Osteocyte (in vitro differentiated cells): ENCODE measurements around the gene TAF11L13. TPM values are rescaled to one million over a fixed set of nuclear protein-coding genes. Genes with fewer than 3 reads are reported as not detected.

Experiments used
- DNase-seq: peaks from one replicate; pipeline ENCODE4 v3.0.0; 2021; ENCODE audit warnings: mixed read lengths; ENCODE audit not compliant: unreplicated experiment; ENCODE audit errors: extremely low spot score
- H3K27ac Mint-ChIP-seq: one replicate; pipeline ENCODE4 v1.8.0; 2021; ENCODE audit warnings: mild to moderate bottlenecking, mixed read lengths; ENCODE audit not compliant: unreplicated experiment
- H3K27me3 Mint-ChIP-seq: one replicate; pipeline ENCODE4 v1.8.0; 2021; ENCODE audit warnings: mixed read lengths; ENCODE audit not compliant: unreplicated experiment
- H3K36me3 Mint-ChIP-seq: one replicate; pipeline ENCODE4 v1.8.0; 2021; ENCODE audit warnings: mixed read lengths; ENCODE audit not compliant: unreplicated experiment
- H3K4me1 Mint-ChIP-seq: one replicate; pipeline ENCODE4 v1.8.0; 2021; ENCODE audit warnings: mixed read lengths; ENCODE audit not compliant: unreplicated experiment
- H3K4me3 Mint-ChIP-seq: one replicate; pipeline ENCODE4 v1.8.0; 2021; ENCODE audit warnings: mild to moderate bottlenecking, moderate library complexity, mixed read lengths; ENCODE audit not compliant: unreplicated experiment
- H3K9me3 Mint-ChIP-seq: one replicate; pipeline ENCODE4 v1.8.0; 2021; ENCODE audit warnings: mixed read lengths; ENCODE audit not compliant: unreplicated experiment
- CTCF ChIP-seq: fragments of 200-600 bp; sonication (generic); IDR thresholded peaks from 2 replicates; pipeline ENCODE4 v1.5.0; 2021; ENCODE audit warnings: antibody characterized with exemption, mild to moderate bottlenecking, moderate library complexity
- total RNA-seq: library from RNA; stranded (reverse); gene quantifications from 2 replicates; pipeline ENCODE4 v1.2.1, GENCODE V29; 2021

The TAF11L13 gene
- total RNA-seq, 1 donor from 2014 or later, result not detected

- H3K36me3 Mint-ChIP-seq, result no peaks in the 10 kb centered on the region
- no peaks in the 10 kb centered on the region for H3K9me3 Mint-ChIP-seq
- DNase-seq, result no peak
Observed at GRCh38 chr5:17678751-17679324, 47.0 kb downstream of the TAF11L13 start.

GRCh38 chr5:17679597-17680203, 47.8 kb downstream of the TAF11L13 start:
- DNase-seq, result no peak
- no peaks in the 10 kb centered on the region for H3K9me3 Mint-ChIP-seq
- no peaks in the 10 kb centered on the region for H3K4me1 Mint-ChIP-seq
- no peaks in the 10 kb centered on the region for H3K27me3 Mint-ChIP-seq
- no peak overlapping the region for H3K27ac Mint-ChIP-seq
- TF ChIP-seq CTCF, result no peak
- H3K36me3 Mint-ChIP-seq, result no peaks in the 10 kb centered on the region
- H3K4me3 Mint-ChIP-seq, result no peak overlapping the region

More at GRCh38 chr5:17678751-17679324, 47.0 kb downstream of the TAF11L13 start:
- Mint-ChIP-seq H3K4me3 (no peak overlapping the region), H3K27ac (no peak overlapping the region), H3K27me3 (no peaks in the 10 kb centered on the region), H3K4me1 (no peaks in the 10 kb centered on the region)
- no peak for TF ChIP-seq CTCF

GRCh38 chr5:17680737-17681136, 48.8 kb downstream of the TAF11L13 start:
- no peak overlapping the region for H3K4me3 Mint-ChIP-seq
- TF ChIP-seq CTCF, result no peak
- no peaks in the 10 kb centered on the region for H3K4me1 Mint-ChIP-seq
- DNase-seq, result no peak
- H3K27me3 Mint-ChIP-seq, result no peaks in the 10 kb centered on the region
- no peaks in the 10 kb centered on the region for H3K9me3 Mint-ChIP-seq
- no peak overlapping the region for H3K27ac Mint-ChIP-seq
- no peaks in the 10 kb centered on the region for H3K36me3 Mint-ChIP-seq

Other genes starting within 250 kb of the TAF11L13 start
- gene TAF11L2, start 133.9 kb upstream of the TAF11L13 start, total RNA-seq, result not detected in 2 replicates
- not detected in 2 replicates for gene TAF11L3, start 113.7 kb upstream of the TAF11L13 start, total RNA-seq
- not detected in 2 replicates for gene TAF11L4, start 110.3 kb upstream of the TAF11L13 start, total RNA-seq
- not detected in 2 replicates for gene TAF11L5, start 106.9 kb upstream of the TAF11L13 start, total RNA-seq
- not detected in 2 replicates for gene TAF11L6, start 103.4 kb upstream of the TAF11L13 start, total RNA-seq
- not detected in 2 replicates for gene TAF11L7, start 46.3 kb upstream of the TAF11L13 start, total RNA-seq
- not detected in 2 replicates for gene TAF11L8, start 41.1 kb upstream of the TAF11L13 start, total RNA-seq
- gene TAF11L9, start 37.7 kb upstream of the TAF11L13 start, total RNA-seq, result not detected in 2 replicates
- gene TAF11L10, start 34.3 kb upstream of the TAF11L13 start, total RNA-seq, result not detected in 2 replicates
- not detected in 2 replicates for gene TAF11L11, start 27.9 kb upstream of the TAF11L13 start, total RNA-seq
- not detected in 2 replicates for gene TAF11L12, start 21.7 kb upstream of the TAF11L13 start, total RNA-seq
- not detected in 2 replicates for gene TAF11L14, start 2.4 kb downstream of the TAF11L13 start, total RNA-seq